Measurements from ENCODE around the gene TCF20.

DNA sequence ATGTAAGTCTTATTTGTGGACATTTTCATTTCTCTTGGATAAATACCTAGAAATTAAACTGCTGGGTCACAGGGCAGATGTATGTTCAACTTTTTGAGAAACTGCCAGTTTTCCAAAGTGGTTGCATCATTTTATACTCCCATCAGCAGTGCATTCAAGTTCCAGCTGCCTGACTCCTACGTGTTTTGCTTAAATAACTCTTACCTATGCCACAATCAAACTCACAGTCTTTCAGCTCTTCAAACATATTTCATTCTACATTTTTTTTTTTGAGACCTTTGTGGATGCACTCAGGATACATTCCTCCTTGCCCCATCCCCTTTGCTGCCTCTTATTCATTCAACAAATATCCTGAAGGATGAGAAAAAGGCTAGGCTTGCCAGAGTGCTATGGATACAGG is 9.2 kb downstream of the TCF20 start:
- TF ChIP-seq, protein P1, sequence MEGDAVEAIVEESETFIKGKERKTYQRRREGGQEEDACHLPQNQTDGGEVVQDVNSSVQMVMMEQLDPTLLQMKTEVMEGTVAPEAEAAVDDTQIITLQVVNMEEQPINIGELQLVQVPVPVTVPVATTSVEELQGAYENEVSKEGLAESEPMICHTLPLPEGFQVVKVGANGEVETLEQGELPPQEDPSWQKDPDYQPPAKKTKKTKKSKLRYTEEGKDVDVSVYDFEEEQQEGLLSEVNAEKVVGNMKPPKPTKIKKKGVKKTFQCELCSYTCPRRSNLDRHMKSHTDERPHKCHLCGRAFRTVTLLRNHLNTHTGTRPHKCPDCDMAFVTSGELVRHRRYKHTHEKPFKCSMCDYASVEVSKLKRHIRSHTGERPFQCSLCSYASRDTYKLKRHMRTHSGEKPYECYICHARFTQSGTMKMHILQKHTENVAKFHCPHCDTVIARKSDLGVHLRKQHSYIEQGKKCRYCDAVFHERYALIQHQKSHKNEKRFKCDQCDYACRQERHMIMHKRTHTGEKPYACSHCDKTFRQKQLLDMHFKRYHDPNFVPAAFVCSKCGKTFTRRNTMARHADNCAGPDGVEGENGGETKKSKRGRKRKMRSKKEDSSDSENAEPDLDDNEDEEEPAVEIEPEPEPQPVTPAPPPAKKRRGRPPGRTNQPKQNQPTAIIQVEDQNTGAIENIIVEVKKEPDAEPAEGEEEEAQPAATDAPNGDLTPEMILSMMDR (IDR thresholded peaks at IDR 0.05): no peak
- TF ChIP-seq POLR2A (IDR thresholded peaks at IDR 0.05): no peak
